GM03348 (cell line): ENCODE results near the gene LIN28B.

Experiments
- DNase-seq: peaks from one replicate; pipeline ENCODE4 v3.0.0; 2012; ENCODE audit warnings: low spot score

LIN28B gene

GRCh38 chr6:105014954-105015353 lies 58.0 kb downstream of the LIN28B start:
- peak; percentile 20 for DNase-seq

DNA sequence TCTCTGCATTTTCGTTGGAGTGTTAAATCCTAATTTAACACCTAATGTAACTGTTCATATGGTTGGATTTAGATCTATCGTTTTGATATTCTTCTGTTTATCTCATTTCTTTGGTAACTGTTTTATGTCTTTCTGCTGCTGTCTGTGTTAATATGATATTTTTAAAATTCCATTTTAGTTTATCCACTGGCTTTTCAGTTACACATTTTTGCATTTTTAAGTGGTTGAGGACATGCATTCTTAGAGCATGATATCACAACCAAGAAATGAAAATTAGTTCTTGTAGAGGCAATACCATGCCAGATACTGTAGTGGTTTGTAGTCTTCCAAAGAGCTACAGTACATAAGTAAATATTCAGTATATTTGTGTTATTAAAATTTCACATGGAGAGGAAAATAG lies 58.6 kb downstream of the LIN28B start:
- DNase-seq, result peak; percentile 51

DNA sequence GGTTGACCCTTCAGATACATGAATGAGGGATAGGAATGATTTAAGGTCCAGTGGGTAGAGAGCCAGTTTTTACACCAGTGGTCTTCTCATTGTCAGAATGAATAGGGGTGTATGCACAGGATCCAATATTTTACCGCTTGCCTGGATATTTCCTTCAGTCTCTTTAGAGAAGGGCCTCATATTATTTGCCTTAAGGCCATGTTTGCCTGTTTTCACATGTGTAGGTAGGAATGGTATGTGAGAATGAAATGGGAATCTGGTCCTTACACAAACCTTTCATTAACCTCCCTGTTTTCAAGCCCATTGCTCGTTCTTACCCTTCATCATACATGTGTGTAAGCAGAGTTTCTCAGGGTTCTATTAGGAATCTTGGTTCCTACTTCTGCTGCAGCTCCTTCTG lies 62.4 kb downstream of the LIN28B start:
- DNase-seq, result no peak

DNA sequence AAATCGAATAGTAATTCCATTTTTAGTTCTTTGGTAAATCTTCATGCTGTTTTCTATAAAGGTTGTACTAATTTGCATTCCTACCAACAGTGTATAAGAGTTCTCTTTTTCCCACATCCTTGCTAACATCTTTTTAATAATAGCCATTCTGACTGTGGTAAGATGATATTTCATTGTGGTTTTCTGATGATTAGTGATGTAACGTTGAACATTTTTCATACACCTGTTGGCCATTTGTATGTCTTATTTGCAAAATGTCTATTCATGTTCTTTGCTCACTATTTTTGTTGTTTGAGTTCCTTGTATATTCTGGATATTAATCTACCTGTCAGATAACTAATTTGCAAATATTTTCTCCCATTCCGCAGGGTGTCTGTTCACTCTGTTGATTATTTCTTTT lies 64.5 kb downstream of the LIN28B start:
- no peak for DNase-seq

GRCh38 chr6:105022416-105022815 lies 65.5 kb downstream of the LIN28B start:
- DNase-seq, result no peak

DNA sequence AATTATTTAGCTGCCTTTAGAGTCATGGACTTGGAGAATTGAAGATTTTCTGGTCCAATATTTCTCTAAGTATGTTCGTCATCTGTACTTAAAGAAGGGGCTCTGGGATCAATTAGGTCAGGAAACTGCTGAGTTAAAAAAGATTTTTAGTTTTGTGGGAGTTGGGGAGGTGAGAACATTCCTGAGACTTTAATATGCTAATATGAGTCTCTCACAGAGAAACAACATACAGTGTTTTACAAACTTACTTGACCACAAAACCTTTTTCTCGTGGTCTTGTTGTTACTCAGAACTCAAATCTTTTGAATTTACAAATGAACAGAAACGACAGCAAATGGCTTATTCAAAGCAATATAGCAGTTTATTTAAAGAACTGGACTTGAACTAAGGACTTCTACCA lies 67.9 kb downstream of the LIN28B start:
- DNase-seq, result no peak

DNA sequence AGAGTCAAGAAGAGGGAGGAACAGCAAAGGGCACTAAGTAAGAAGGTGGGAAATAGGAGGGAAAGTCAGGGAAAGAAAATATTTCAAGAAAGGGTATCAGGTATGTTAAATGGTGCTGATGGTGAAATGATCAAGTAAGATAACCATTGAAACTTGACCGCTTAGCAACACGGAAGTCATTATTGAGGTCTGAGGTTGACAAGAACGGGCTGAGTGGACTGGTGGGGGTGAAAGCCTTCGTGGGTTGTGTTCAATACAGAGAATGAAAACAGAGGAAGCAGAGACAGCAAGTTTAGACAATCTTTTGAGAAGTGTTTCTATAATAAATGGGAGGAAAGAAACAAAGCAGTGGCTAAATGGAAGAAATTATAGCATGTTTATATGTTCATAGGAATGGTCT lies 72.0 kb downstream of the LIN28B start:
- DNase-seq, result no peak

DNA sequence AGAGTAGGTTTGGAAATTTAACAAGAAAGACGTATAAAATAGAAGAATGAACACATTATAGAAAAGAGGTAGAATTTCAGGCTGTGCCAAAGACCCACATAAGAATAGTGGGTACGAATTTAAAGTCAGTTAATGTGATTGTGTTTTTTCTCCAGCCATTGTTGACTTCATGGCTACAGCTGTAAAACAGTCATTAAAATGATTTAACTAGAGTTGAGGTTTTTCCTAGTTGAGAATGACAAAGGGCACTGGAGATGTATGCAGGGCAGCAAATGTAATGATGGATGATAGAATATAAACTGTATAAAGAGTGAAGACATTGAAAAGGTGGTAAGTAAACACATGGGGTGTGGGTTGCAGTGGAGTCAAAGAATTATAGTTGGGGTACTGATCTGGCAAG lies 72.7 kb downstream of the LIN28B start:
- no peak for DNase-seq

DNA sequence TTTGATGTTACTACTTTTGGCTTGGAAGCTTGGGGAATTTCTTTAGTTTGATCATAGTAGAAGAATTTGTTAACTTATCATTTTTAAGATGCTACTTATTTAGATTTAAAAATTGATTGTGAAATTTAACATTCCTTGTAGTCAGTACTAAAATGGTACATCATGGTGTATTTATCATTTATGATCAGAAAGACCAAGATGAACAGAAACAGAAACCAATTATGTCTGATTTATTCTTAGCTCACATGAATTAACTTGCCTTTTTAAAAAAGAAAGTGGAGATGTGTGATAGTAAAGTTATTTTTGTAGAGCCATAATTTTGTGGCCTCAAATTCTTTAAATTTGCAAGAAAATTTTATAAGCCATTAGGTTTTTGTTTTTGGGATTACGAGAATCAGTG lies 77.6 kb downstream of the LIN28B start:
- no peak for DNase-seq

DNA sequence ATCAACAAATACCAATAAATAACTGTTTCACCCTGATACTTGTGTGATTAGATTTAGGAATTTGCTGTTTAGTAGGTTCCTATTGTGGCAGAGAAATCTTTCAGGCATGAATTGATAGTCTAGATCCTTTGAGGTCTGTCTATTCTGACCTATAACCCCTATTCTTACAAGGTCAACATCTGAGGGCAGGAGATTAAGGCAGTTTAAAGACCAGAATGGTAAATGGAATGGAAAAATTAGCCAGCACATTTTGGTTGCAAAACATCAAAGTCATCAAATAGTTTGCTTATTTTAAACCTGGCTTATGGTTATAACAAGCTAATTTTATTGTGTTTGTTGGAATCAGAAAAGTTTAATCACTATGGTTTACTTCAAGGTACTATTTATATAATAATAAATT lies 78.4 kb downstream of the LIN28B start:
- DNase-seq, result no peak

DNA sequence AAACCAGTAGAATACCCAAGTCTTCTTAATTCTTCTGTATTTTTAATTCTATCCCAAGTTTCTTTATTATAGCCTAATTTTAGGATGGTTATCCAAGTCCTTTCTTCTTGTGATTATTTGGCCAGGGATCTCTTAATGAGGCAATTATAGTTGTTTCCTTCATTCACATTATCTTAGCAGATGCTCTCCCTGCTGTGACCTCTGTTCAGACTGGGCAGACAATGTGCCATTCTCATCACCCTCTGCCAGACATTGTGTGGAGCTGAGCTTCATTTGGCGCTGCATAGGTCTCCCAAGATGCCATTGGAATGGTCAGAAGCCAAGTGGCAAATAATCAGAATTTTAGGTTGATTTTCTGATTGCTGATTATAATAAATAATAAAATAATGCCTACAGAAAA lies 79.4 kb downstream of the LIN28B start:
- DNase-seq, result no peak

- DNase-seq, result no peak
Observed at GRCh38 chr6:105038259-105038658, 81.4 kb downstream of the LIN28B start.

DNA sequence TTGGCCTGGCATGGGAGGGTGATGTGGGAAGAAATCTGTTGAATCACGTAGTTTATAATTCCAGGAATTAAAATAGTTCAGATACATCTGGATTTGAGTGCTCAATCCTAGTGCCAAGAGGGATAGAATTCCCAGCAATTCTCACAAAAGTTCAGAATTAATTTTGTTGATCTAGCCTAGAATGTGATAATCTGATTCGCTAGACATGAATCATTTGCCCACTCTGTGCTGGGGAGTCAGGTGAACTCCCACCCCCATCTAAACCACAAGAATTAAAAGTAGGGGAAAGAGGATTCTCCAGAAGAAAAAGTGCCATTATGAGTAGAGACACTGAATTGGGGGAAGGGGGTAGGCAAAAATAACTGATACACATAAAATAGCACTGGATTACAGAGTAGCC lies 85.0 kb downstream of the LIN28B start:
- DNase-seq, result no peak

- no peak for DNase-seq
Observed at GRCh38 chr6:105042648-105043047, 85.7 kb downstream of the LIN28B start.

DNA sequence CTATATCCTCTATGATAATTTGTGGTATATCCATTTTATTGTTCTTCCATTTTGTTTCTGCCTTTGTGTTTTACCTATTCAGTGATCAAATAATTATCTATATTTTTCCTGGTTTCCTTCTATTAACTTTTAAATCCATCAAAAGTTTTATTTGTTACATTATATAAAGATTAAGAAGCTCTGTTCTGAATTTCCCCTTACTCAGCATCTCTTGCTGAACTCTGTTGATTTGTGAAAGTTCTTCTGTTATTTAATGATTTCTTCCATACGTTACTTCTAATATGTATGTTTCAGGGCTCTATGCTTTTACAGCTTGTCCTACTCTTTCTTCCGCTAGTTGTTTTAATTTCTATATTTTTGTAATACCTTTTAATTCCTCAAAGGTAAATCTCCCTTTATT lies 87.1 kb downstream of the LIN28B start:
- no peak for DNase-seq

DNA sequence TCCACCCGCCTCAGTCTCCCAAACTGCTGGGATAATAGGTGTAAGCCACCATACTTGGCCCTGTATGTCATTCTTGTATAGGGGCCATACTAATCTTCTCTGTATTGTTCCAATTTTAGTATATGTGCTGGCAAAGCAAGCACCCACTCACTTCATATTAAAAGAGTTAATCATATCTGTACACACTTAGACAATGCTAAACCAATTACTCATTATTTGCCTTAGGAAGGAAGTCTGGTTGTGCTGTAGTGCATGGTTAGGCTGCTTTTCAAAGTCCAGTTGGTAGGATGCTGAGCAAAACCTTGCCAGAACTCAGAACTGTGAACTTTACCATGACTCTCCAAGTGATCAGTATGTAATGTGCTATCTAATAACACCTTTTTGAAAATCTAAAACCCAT lies 88.6 kb downstream of the LIN28B start:
- DNase-seq, result no peak

DNA sequence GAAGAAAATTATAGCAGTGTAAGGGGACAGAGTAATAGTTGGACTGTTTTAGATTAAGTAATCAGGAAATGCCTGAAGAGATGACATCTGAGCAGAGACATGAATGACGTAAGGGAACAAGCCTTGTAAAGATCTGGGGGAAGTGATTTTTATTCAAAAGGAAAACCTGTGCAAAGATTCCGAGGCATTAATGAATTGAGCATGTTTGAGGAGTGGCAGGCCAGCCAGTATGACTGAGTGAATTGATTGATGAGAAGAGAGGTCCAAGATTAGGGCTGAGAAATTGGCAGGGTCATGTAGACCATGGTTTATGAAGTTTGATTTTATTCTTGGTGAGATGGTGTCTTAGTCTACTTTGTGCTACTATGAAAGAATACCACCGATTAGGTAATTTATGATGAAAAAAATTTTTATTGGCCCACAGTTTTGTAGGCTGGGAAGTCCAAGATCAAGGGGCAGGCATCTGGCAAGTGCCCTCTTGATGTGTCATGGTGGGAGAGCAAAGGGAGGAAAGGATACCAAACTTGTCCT lies 95.1 kb downstream of the LIN28B start:
- DNase-seq, result no peak

DNA sequence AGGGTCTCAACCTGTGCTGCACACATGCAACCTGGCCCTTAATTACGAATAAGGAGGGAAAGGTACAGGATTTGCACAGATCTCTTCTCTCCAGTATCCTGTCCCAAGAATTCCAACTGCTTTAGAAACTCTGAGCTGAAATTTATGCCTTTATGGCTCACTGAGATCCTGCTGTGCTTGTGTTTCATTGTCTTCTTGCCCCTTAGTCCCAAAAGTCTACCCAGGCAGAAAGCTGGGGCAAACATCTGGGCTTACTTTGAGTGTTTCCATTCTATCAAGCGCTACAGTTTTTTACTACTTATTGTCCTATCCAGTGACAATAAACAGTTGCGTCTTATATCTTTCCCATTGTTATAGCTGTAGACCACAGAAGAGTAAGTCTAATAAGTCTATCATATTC lies 99.7 kb downstream of the LIN28B start:
- DNase-seq, result no peak

GRCh38 chr6:105057160-105057559 lies 100.3 kb downstream of the LIN28B start:
- no peak for DNase-seq

DNA sequence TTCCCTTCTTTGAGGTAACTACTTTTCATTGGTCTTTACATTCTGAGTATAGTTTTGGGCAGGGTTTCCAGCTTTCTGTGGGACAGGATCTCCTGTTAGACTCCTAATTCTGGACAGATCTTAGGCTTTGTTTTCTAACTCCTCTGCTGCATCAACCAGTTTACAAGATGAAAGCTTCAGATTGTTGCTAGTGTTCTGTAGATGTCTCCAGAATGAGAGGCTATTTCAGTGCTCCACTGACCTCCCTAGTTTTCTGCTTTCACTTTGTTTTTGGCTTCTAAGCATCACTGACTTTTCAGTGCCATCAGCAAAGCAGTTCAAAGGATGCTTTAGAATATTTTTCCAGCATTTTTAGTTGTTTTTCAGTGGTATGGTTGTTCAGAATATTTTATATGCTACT lies 101.4 kb downstream of the LIN28B start:
- DNase-seq, result no peak

GRCh38 chr6:105058846-105059245 lies 101.9 kb downstream of the LIN28B start:
- DNase-seq, result no peak

- DNase-seq, result no peak
Observed at GRCh38 chr6:105066233-105066632, 109.3 kb downstream of the LIN28B start.

DNA sequence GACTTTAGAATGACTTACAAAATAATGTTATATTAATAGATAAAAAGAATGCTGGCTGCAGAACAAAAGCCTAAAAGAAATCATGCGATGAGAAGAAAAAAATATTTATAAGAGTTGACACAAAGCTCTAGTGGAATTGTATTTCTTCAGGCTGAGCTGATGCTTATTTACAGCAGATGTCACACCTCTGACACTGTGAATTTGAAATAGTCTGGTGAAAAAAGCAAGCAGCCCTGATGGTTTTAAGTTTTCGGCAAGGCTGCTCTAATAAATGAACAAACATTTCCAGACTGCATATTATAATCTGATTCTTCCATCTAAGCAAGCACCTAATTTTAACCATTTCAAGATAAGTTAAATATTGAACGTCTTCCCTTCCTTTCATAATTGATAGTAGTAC lies 109.9 kb downstream of the LIN28B start:
- no peak for DNase-seq

DNA sequence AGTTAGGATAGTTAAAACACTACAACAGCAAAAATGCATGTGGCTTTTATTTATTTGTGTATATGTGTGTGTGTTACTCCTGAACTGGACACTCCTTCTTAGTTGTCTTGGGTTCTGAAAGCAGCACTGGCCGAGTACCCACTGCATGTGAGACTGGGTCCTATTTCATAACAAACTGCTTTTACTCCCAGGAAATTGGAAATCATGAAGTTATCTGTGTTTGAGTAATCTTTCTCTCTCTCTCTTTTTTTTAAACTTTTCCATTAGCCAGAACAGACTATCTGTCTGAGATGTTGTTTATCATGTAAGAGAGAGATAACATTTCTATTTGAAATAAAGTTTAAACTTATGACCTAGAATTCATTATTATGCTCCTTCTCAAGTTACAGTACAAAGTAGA lies 110.4 kb downstream of the LIN28B start:
- no peak for DNase-seq

DNA sequence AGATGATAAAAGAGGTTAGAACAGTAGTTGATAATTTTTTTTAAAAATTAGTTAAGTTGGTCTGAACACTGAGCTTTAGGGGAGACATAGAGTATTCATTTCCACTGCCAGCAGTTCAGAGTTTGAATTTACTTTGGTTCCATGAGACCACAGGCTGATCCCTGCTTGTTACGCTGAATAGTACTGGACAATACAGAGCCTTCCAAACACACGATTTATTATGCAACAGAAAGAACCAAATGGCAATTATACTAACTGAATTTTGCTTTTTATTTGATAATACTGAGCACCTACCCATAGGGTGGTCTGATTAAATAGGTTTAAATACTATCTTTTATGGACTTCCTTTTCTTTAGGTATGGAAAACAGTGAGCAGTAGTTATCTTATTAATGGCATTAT lies 111.5 kb downstream of the LIN28B start:
- no peak for DNase-seq
